K562 (cell line): ENCODE results near the gene SERPIND1. TPM values are rescaled to one million over a fixed set of nuclear protein-coding genes. Genes with fewer than 3 reads are reported as not detected.

Experiments used
- ATAC-seq: fragments of 200-7000 bp; cut with Tn5 transposase; 3 replicates; pipeline ENCODE4 v1.9.1; 2020; ENCODE audit warnings: moderate library complexity
- BruUV-seq: library from RNA; stranded (reverse); fragments of 400-500 nt; replicated peaks from 2 replicates; lab custom pipeline; 2021; lab: Mats Ljungman, UMichigan
- CTCF ChIA-PET: fragments of 300-600 bp; formaldehyde crosslinking; extraction: SDS; loops from one replicate; lab custom pipeline; 2021; ENCODE audit warnings: low intra/inter-chr PET ratio; lab: Yijun Ruan, JAX
- POLR2A ChIA-PET: fragments of 300-600, 350-650 bp; sonication (Branson Sonifier 250); formaldehyde crosslinking; extraction: SDS; loops from one replicate; lab custom pipeline; 2021; ENCODE audit warnings: antibody characterized with exemption, inconsistent platforms; lab: Yijun Ruan, JAX
- DNase-seq, 4 experiments: peaks; one replicate each; pipeline versions ENCODE4 v3.0.0 to v3.0.0-alpha.2; 2011 to 2018; ENCODE audit warnings: low spot score in 3 of 4, mixed read lengths in 3 of 4; ENCODE audit errors: extremely low read depth in 1 of 4
- FAIRE-seq: peaks from 2 replicates; lab custom pipeline; 2011; peaks lifted over from hg19 to GRCh38; lab: Jason Lieb, UNC
- H2AFZ ChIP-seq: 2 replicates; pipeline ENCODE4 v1.6.0; 2011; ENCODE audit warnings: low read depth, low read length, control low read depth, inconsistent platforms
- H3K27ac ChIP-seq: fragments of 200-600 bp; 3 replicates; pipeline ENCODE4 v1.8.0; 2011; ENCODE audit warnings: low read depth, mild to moderate bottlenecking, control low read depth, inconsistent platforms, low read length, moderate library complexity, mixed read lengths; ENCODE audit errors: extremely low read depth
- H3K27me3 ChIP-seq, 2 experiments: fragments of 300-600 bp in 1 of 2; 2 replicates in 1 of 2; 3 replicates in 1 of 2; pipeline versions ENCODE4 v1.6.0 to v1.8.0; 2011; ENCODE audit warnings: inconsistent platforms in 2 of 2, low read length in 2 of 2, mild to moderate bottlenecking in 1 of 2, mixed read lengths in 1 of 2, moderate library complexity in 1 of 2; ENCODE audit not compliant: control insufficient read depth in 2 of 2, insufficient read depth in 2 of 2
- H3K36me3 ChIP-seq: fragments of 300-600 bp; 3 replicates; pipeline ENCODE4 v1.8.0; 2011; ENCODE audit warnings: mild to moderate bottlenecking, low read length, inconsistent platforms; ENCODE audit not compliant: control insufficient read depth, insufficient read depth
- H3K4me1 ChIP-seq, 2 experiments: fragments of 200-600 bp in 1 of 2; replicated peaks in 1 of 2; 2 replicates in 1 of 2; 3 replicates in 1 of 2; pipeline versions ENCODE4 v1.5.1 to v1.8.0; 2011; ENCODE audit warnings: inconsistent platforms in 2 of 2, low read length in 2 of 2, mild to moderate bottlenecking in 1 of 2, mixed read lengths in 1 of 2, moderate library complexity in 1 of 2; ENCODE audit not compliant: control insufficient read depth in 2 of 2, insufficient read depth in 2 of 2
- H3K4me2 ChIP-seq: 2 replicates; pipeline ENCODE4 v1.6.1; 2011; ENCODE audit warnings: low read length, control low read depth, inconsistent platforms, mixed read lengths; ENCODE audit not compliant: insufficient read depth
- H3K4me3 ChIP-seq: fragments of 200-600 bp; sonication (generic), shearing (Covaris generic); 2 replicates; pipeline ENCODE4 v1.5.1; 2016; ENCODE audit warnings: control low read depth, inconsistent platforms
- H3K79me2 ChIP-seq: fragments of 200-600 bp; 3 replicates; pipeline ENCODE4 v1.8.0; 2011; ENCODE audit warnings: low read length, inconsistent platforms; ENCODE audit not compliant: control insufficient read depth, insufficient read depth
- H3K9ac ChIP-seq, 2 experiments: 2 replicates each; pipeline versions ENCODE4 v1.6.0 to v1.6.1; 2011; ENCODE audit warnings: low read depth in 2 of 2, low read length in 2 of 2, control low read depth in 1 of 2, inconsistent platforms in 1 of 2, mild to moderate bottlenecking in 1 of 2, mixed read lengths in 1 of 2; ENCODE audit not compliant: insufficient read depth in 1 of 2
- H3K9me1 ChIP-seq: one replicate; pipeline ENCODE4 v1.6.0; 2011; ENCODE audit warnings: inconsistent platforms, mild to moderate bottlenecking, low read length, moderate library complexity; ENCODE audit not compliant: control insufficient read depth, insufficient read depth
- H3K9me3 ChIP-seq: replicated peaks from 2 replicates; pipeline ENCODE4 v1.5.1; 2011; ENCODE audit warnings: low read depth, low read length, inconsistent platforms; ENCODE audit not compliant: control insufficient read depth, insufficient read depth
- H4K20me1 ChIP-seq: replicated peaks from 2 replicates; pipeline ENCODE4 v1.6.1; 2011; ENCODE audit warnings: low read length, inconsistent platforms, mixed read lengths; ENCODE audit not compliant: control insufficient read depth, insufficient read depth
- BRCA1 ChIP-seq, 2 experiments: fragments of 450-650 bp in 1 of 2; sonication (generic) in 1 of 2; formaldehyde crosslinking in 1 of 2; IDR thresholded peaks; 2 replicates each; pipeline versions ENCODE4 v1.5.0 to v1.6.1; 2017 to 2020; ENCODE audit warnings: mild to moderate bottlenecking in 1 of 2, missing genetic modification reagents in 1 of 2
- EGR1 ChIP-seq: fragments of 450-650 bp; conservative IDR thresholded peaks from 2 replicates; pipeline ENCODE4 v1.6.1; 2017; ENCODE audit warnings: mild to moderate bottlenecking
- FOSL1 ChIP-seq: fragments of 200-800 bp; sonication (Bioruptor generic); conservative IDR thresholded peaks from 2 replicates; pipeline ENCODE4 v1.6.1; 2016; ENCODE audit warnings: missing genetic modification characterization, missing compliant biosample characterization
- HIVEP1 ChIP-seq: fragments of 250-450 bp; sonication (Bioruptor Pico); IDR thresholded peaks from 2 replicates; pipeline ENCODE4 v1.4.0; 2020; ENCODE audit warnings: mild to moderate bottlenecking
- MEF2D ChIP-seq: conservative IDR thresholded peaks from 2 replicates; pipeline ENCODE4 v1.6.1; 2016; ENCODE audit warnings: low read depth, missing genetic modification characterization, missing compliant biosample characterization
- NCOA6 ChIP-seq: fragments of 450-650 bp; IDR thresholded peaks from 2 replicates; pipeline ENCODE4 v1.6.1; 2017; ENCODE audit warnings: mild to moderate bottlenecking
- ZNF140 ChIP-seq: fragments of 250-450 bp; sonication (Bioruptor Pico); IDR thresholded peaks from 2 replicates; pipeline ENCODE4 v1.8.0; 2021; ENCODE audit warnings: moderate library complexity, mild to moderate bottlenecking, inconsistent platforms
- ZNF764 ChIP-seq: fragments of 250-450 bp; sonication (Bioruptor Pico); IDR thresholded peaks from 2 replicates; pipeline ENCODE4 v1.4.0; 2020; ENCODE audit warnings: low read depth, mild to moderate bottlenecking, moderate library complexity
- WGBS: fragments of 100-300 bp; shearing (Covaris generic); methylation state at CpG from one replicate; pipeline ENCODE4 v1.1.6; 2016; ENCODE audit warnings: low coverage, mixed read lengths; ENCODE audit not compliant: insufficient coverage; ENCODE audit errors: missing lambda C conversion rate; 5-methylcytosine and 5-hydroxymethylcytosine counted together
- in situ Hi-C: fragments of 300-500 bp; cut with MboI; formaldehyde crosslinking; loops from 4 replicates; pipeline ENCODE4 v1.15.0; 2018; ENCODE audit warnings: inconsistent platforms, mixed read lengths
- intact Hi-C: fragments of 100-400 bp; cut with micrococcal nuclease; formaldehyde crosslinking; loops from 2 replicates; pipeline ENCODE4 v1.14.2; 2022
- polyA plus RNA-seq, 8 experiments: library from polyadenylated mRNA; depleted of rRNA in 4 of 8; stranded (reverse) in 5 of 8; unstranded in 3 of 8; fragments of >200 nt; fragmentation: Nextera tagmentation in 2 of 8; fragmentation: Illumina TruSeq in 1 of 8; extraction: Ambion mirVana in 2 of 8; extraction: Trizol in 1 of 8; gene quantifications; 2 replicates each; pipeline versions ENCODE4 v1.2.1 to v1.2.3, GENCODE V29; 2011 to 2014; ENCODE audit warnings: inconsistent platforms in 1 of 8, missing spikeins in 1 of 8
- total RNA-seq, 7 experiments: library from RNA; depleted of rRNA in 6 of 7; stranded (reverse); fragments of >200 nt in 6 of 7; fragmentation: Illumina TruSeq in 2 of 7; extraction: Trizol in 2 of 7; gene quantifications; 2 replicates each; pipeline versions ENCODE4 v1.2.1 to v1.2.3, GENCODE V29; 2011 to 2021; ENCODE audit warnings: low replicate concordance in 1 of 7
- TF ChIP-seq, protein P1 (sequence below), 2 experiments: fragments of 450-650 bp; IDR thresholded peaks; 2 replicates each; pipeline ENCODE4 v1.6.1; 2016; ENCODE audit warnings: mild to moderate bottlenecking in 2 of 2, borderline replicate concordance in 1 of 2, low read depth in 1 of 2, moderate library complexity in 1 of 2
- TF ChIP-seq, protein P2 (sequence below): sonication (generic); formaldehyde crosslinking; IDR thresholded peaks from 2 replicates; pipeline ENCODE4 v1.9.0; 2022; ENCODE audit warnings: mild to moderate bottlenecking, missing genetic modification reagents

The SERPIND1 gene
- total and polyA plus RNA-seq, 9 of the 15 experiments (the other 6 are each of a cell fraction or from before 2014, with no cell fraction given) = 0.04 to 0.11 (median 0.09) TPM; not detected in 6

DNA sequence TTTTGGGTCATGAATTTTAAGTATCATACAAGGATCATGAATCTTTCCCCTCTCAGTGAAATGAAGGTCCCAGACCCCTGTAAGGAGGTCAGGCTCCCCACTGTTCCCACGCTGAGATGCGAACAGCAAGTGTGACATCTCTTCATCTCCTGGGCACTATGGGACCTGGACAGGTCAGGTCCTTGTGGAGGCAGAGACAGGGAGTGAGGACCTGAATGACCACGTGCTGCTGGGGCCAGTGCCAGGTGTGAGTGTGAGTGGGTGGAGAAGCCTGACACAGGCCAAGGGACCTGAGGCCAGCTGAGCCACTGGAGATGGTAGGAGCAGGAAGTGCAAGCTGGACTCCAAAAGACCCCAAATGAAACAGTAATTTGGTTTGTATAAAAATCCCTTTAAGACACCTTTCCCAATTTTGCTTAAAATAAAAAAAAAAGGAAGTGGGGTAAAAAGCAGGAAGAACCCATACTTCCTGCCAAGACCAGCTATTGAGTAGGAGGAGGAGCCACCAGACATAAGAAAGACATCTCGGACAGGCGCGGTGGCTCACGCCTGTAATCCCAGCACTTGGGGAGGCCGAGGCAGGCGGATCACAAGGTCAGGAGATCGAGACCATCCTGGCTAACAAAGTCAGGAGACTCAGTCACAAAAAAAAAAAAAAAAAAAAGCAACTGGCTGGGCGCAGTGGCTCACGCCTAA lies 35.4 kb upstream of the SERPIND1 start:
- POLR2A ChIA-PET = interaction anchor here (0.6 to 1.2 kb wide), 4 partner anchors 19 to 231 kb away, joined by 3 to 4 read pairs (median 3); partner anchors contain the start of gene SERPIND1
- Histone ChIP-seq H3K27me3 (no peaks in the 10 kb centered on the region), H3K79me2 (no peaks in the 10 kb centered on the region), H3K4me1 (no peaks in the 10 kb centered on the region), H3K27ac (no peak overlapping the region), H3K9ac (peak overlapping the region in 1 of 2 experiments; percentile 64; a peak in 2 of 4 replicates), H3K9me1 (peaks cover 5% of the 10 kb centered on the region), H3K36me3 (peaks cover 42% of the 10 kb centered on the region), H3K9me3 (peaks cover 11% of the 10 kb centered on the region), H3K4me2 (no peak overlapping the region), H3K4me3 (no peak overlapping the region), H4K20me1 (no peaks in the 10 kb centered on the region), H2AFZ (no peak overlapping the region)
- intact Hi-C loops = no loop called here
- CTCF ChIA-PET = interaction anchor here (0.9 kb wide), 2 partner anchors 132 to 175 kb away, joined by 3 to 4 read pairs; no protein-coding TSS in a partner anchor
- DNase-seq (no peak), FAIRE-seq (no peak), ATAC-seq (no peak)
- BruUV-seq = no TSS peak
- in situ Hi-C loops = no loop called here
- WGBS = 87% methylated on average over 12 of the region's 12 CpGs
- TF ChIP-seq BRCA1 (IDR thresholded peaks at IDR 0.05) = no peak
- 0 out of 2 replicates have a peak, but pooled peaks have one; percentile 84 for TF ChIP-seq BRCA1 (CRISPR knock-in tag; IDR thresholded peaks at IDR 0.05)
- no peak for TF ChIP-seq NCOA6
- peak; percentile 35 for TF ChIP-seq EGR1
- TF ChIP-seq HIVEP1 (CRISPR knock-in tag) = no peak
- no peak for TF ChIP-seq ZNF764 (CRISPR knock-in tag)
- TF ChIP-seq, protein P1, sequence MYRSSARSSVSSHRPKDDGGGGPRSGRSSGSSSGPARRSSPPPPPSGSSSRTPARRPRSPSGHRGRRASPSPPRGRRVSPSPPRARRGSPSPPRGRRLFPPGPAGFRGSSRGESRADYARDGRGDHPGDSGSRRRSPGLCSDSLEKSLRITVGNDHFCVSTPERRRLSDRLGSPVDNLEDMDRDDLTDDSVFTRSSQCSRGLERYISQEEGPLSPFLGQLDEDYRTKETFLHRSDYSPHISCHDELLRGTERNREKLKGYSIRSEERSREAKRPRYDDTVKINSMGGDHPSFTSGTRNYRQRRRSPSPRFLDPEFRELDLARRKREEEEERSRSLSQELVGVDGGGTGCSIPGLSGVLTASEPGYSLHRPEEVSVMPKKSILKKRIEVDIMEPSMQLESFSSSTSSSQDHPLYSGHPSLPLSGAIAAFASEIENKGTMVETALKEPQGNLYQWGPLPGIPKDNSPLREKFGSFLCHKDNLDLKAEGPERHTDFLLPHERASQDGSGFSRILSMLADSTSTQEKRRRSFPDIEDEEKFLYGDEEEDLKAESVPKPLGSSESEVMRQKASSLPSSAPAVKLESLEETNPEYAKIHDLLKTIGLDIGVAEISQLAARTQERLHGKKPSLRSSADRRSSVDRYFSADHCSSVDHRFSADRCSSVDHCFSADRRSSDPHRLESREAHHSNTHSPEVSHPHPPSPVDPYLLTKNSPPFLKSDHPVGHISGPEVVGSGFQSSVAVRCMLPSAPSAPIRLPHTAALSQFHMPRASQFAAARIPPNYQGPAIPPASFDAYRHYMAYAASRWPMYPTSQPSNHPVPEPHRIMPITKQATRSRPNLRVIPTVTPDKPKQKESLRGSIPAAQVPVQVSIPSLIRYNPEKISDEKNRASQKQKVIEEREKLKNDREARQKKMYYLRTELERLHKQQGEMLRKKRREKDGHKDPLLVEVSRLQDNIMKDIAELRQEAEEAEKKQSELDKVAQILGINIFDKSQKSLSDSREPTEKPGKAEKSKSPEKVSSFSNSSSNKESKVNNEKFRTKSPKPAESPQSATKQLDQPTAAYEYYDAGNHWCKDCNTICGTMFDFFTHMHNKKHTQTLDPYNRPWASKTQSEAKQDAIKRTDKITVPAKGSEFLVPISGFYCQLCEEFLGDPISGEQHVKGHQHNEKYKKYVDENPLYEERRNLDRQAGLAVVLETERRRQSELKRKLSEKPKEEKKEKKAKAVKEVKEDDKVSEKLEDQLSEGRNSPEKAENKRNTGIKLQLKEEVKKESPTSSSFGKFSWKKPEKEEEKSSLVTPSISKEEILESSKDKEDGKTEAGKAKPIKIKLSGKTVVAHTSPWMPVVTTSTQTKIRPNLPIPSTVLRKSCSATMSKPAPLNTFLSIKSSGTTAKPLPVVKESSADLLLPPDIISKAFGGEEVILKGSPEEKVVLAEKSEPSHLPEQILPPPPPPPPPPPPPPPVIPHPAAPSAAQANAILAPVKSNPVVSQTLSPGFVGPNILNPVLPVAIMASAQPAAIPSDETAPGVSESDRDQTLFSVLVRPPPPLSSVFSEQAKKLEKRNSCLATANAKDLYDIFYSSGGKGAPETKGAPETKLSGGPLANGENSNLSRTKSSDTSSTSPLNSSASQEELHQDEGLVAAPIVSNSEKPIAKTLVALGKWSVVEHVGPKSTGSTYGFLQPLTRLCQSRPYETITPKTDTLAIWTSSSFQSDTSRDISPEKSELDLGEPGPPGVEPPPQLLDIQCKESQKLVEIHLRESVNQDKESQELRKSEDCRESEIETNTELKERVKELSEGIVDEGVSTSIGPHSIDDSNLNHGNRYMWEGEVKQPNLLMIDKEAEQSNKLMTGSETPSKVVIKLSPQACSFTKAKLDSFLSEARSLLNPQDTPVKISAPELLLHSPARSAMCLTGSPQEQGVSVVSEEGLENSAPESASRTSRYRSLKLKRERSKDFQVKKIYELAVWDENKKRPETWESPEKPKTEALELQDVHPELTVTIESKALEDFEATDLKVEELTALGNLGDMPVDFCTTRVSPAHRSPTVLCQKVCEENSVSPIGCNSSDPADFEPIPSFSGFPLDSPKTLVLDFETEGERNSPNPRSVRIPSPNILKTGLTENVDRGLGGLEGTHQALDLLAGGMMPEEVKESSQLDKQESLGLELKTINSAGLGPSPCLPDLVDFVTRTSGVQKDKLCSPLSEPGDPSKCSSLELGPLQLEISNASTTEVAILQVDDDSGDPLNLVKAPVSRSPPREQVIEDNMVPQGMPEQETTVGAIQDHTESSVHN (IDR thresholded peaks at IDR 0.05; ENCODE audit: borderline replicate concordance in 1 of 2, low read depth in 1 of 2) = no peak
- TF ChIP-seq FOSL1 = no peak
- no peak for TF ChIP-seq ZNF140
- TF ChIP-seq, protein P2, sequence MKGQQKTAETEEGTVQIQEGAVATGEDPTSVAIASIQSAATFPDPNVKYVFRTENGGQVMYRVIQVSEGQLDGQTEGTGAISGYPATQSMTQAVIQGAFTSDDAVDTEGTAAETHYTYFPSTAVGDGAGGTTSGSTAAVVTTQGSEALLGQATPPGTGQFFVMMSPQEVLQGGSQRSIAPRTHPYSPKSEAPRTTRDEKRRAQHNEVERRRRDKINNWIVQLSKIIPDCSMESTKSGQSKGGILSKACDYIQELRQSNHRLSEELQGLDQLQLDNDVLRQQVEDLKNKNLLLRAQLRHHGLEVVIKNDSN (CRISPR knock-in tag) = peak; percentile 37
- no peak for TF ChIP-seq MEF2D (tag)
